Activated T-helper 17 cell treated with anti-CD3 and anti-CD28 coated beads, Interleukin-2, amount 50 U/mL, for 72 hours (primary cell): ENCODE results near the gene WHRN. TPM values are rescaled to one million over a fixed set of nuclear protein-coding genes. Genes with fewer than 3 reads are reported as not detected.

Experiments
- ATAC-seq: fragments of 150-1000 bp; cut with Tn5 transposase; replicated peaks from 2 replicates; pipeline ENCODE4 v1.10.0; 2021; ENCODE audit warnings: mild to moderate bottlenecking, moderate library complexity
- H3K27ac Mint-ChIP-seq: one replicate; pipeline ENCODE4 v1.8.0; 2022; ENCODE audit warnings: mixed read lengths
- H3K27me3 Mint-ChIP-seq: one replicate; pipeline ENCODE4 v1.8.0; 2022; ENCODE audit warnings: mixed read lengths
- H3K36me3 Mint-ChIP-seq: one replicate; pipeline ENCODE4 v1.8.0; 2022; ENCODE audit warnings: low read depth, mild to moderate bottlenecking, mixed read lengths
- H3K4me1 Mint-ChIP-seq: one replicate; pipeline ENCODE4 v1.8.0; 2022; ENCODE audit warnings: mixed read lengths
- H3K4me3 Mint-ChIP-seq: one replicate; pipeline ENCODE4 v1.8.0; 2022; ENCODE audit warnings: mild to moderate bottlenecking, mixed read lengths
- H3K9me3 Mint-ChIP-seq: one replicate; pipeline ENCODE4 v1.8.0; 2022; ENCODE audit warnings: mixed read lengths
- total RNA-seq, 2 donors: library from RNA; stranded (reverse); gene quantifications; one replicate each; pipeline ENCODE4 v1.2.3, GENCODE V29; 2022

WHRN gene
- total RNA-seq, 2 donors from 2014 or later: 4.0 to 29.1 TPM

DNA sequence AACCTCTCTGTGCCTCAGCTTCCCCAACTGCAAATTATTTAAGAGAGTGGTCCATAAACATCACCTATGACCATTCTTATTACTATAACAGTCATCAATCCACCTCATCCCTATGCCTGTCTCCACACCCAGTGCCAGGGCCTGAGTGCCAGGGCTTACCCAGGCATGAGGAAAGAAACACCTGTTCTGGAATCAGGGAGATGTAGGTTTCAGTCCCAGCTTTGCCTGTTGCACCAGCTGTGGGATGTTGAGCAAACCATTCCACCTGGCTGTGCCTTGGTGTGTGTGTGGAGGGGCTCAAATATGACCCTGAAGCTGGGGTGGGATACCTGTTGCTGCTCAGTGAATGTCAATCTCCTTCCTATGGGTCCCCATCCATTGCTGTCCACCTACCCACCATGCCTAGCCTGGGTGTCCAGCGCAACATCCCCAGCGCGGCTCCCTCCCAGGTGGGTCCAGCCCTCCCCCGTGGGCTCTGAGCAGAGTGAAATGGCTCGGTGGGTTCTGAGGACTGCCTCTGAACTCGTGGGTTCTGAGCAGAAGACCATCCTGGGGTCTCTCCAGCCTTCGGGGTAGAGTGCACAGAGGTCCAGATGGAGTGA, 133.8 kb downstream of the WHRN start:
- H3K36me3 Mint-ChIP-seq: peaks cover 98% of the 10 kb centered on the region
- peak overlapping the region; percentile 69 for H3K27ac Mint-ChIP-seq
- no peaks in the 10 kb centered on the region for H3K27me3 Mint-ChIP-seq
- H3K4me1 Mint-ChIP-seq: peaks cover 56% of the 10 kb centered on the region
- H3K9me3 Mint-ChIP-seq: no peaks in the 10 kb centered on the region
- peak overlapping the region; percentile 58 for H3K4me3 Mint-ChIP-seq
- ATAC-seq: no peak

DNA sequence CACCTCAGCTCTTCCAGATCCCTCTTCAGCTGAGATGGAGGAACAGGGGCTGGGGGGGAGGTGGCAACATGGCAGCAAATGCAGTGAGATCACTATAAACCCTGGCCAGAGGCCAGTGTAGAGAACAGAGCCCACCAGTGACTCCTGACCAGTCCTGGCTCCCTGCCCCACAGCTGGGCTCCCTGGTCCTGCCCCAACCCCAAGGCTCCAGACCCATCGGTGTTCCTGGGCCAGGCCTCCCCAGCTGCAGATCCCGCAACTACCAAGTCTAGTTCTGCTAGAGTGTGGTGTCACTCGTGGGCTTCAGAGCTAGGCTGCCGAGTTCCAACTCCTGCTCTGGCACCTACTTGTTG, 134.3 kb downstream of the WHRN start:
- Mint-ChIP-seq H3K27me3 (no peaks in the 10 kb centered on the region), H3K9me3 (no peaks in the 10 kb centered on the region), H3K27ac (peak overlapping the region; percentile 69), H3K36me3 (peaks cover 100% of the 10 kb centered on the region), H3K4me3 (peak overlapping the region; percentile 58), H3K4me1 (peaks cover 61% of the 10 kb centered on the region)
- ATAC-seq: no peak

DNA sequence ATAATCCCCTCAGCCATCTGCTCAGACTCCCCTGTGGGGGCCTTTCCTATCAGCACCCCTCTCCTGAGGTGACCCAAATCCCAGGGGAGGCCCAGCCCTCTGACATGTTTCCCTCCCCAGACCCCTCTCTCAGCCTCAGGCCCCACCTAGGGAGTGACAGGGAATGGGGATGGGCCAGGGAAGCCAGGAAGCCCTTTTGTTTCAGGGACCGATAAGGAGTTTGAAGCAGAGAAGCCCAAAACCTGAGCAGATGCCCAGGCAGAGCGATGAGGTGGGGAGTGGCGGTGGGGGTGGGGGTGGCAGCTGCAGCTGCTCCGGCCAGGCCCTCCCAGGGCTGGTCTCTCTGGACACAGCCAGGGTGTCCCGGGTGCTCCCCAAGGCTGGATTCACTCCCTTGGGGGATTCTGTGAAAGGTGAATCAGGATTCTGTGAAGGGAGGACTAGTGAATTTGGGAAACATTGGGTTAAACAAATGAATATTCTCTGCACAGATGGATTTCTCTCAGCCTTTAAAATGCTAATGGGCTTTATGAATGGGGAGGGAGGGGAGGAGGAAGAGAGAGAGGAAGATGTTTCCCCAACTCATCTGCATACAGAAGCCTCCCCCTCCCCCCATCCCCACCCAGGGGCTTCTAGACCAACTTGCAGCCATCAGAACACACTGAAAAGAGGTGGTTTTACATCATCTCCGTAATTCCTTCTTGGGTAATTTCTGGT, 134.9 kb downstream of the WHRN start:
- Mint-ChIP-seq H3K27ac (peak overlapping the region; percentile 69), H3K4me1 (peaks cover 57% of the 10 kb centered on the region), H3K27me3 (no peaks in the 10 kb centered on the region)

DNA sequence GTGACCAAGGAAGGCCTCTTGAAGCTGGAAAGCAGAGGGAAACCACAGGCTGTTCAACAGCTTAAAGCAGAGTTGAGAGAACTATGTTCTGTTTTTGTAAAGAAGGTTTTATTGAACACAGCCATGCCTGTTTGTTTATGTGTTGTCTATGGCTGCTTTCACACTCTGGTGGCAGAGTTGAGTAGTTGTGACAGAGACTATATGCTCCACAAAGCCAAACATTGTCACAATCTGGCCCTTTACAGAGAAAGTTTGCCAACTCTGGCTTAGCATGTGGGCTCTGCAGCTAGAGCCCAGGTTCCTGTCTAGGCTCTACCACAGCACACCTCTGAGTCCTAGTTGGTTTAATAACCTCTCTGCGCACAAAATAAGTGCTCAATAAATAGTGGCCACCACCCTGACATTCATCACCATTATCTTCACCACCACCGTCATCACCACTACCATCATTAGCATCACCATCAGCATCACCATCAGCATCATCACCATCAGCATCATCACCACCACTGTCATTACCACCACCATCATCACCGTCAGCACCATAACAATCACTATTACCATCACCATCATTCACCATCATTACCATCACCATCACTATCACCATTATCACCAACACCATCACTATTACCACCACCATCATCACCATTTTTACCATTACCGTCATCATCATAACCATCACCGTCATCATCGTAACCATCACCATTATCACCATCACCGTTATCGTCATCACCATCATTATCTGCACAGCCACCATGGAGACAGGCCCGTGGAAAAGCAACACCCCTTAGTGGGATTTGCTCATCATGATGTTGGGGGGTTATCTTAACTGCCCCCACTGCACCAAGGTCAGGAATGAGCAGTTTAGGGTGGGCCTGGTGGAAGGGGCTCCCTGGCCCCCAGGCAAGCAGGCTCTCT, 135.8 kb downstream of the WHRN start:
- Mint-ChIP-seq H3K27ac (peak overlapping the region; percentile 15), H3K27me3 (no peaks in the 10 kb centered on the region), H3K4me3 (peak overlapping the region; percentile 13), H3K4me1 (peaks cover 53% of the 10 kb centered on the region), H3K36me3 (peaks cover 100% of the 10 kb centered on the region), H3K9me3 (no peaks in the 10 kb centered on the region)
- no peak for ATAC-seq

More for the DNA sequence above, 134.9 kb downstream of the WHRN start:
- Mint-ChIP-seq H3K9me3 (no peaks in the 10 kb centered on the region), H3K36me3 (peaks cover 100% of the 10 kb centered on the region), H3K4me3 (peak overlapping the region; percentile 58)
- ATAC-seq: no peak

DNA sequence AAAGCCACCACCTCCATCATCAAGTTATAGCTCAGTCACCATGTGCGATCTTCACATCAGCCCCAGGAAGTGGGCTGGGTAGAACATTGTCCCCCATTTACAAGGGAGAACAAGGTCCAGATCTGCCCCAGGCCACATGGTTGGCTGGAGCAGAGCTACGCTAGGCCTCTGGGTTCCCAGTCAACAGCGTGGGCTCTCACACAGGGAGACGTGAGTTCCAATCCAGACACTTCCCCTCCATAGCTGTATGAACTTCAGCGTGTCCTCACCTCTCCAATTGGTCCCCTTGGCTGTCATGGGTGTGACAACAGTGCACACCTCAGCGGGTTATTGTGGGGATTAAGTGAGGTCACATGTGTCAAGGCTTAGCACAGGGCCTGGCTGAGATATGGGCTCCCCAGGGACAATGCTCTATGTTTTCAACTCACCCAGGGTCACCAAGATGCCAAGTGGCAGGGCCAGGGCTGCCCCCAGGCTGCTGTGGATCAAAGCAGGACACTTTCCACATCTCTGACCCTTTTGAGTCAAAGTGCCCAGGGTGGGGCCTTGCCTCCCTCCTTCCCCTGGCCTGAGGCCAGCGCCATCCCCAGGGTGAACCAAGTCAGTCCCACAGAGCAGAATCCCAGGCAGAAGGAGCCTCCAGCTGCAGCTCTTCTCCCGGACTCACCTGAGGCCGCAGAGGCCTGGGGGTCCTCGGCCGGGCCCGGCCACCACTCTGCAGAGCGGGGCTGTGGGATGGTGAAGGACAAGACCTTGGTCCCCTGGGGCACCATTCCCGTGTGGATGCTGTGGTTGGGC, 137.3 kb downstream of the WHRN start:
- ATAC-seq: no peak
- Mint-ChIP-seq H3K36me3 (peaks cover 100% of the 10 kb centered on the region), H3K4me1 (peaks cover 58% of the 10 kb centered on the region), H3K9me3 (no peaks in the 10 kb centered on the region), H3K27me3 (no peaks in the 10 kb centered on the region), H3K27ac (peak overlapping the region; percentile 89), H3K4me3 (peak overlapping the region; percentile 79)

DNA sequence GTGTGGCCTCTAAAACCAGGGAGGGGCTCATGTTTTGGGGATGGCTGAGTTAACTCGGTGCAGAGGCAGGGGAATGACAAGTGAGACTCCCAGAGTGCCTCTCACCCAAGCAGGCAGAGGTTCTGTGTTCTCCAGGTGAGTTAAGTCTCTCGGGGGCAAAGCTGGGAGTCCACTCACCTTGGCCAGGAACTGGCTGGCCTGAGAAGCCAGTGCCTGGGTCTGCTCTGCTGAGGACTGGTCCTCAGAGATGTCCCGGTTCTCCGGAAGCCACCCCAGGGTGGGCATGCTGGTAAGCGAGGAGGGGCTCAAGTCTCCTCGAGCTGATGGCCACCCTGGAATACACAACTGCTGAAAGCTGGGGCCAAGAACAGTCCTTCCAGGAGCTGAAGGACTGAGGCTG, 137.9 kb downstream of the WHRN start:
- Mint-ChIP-seq H3K36me3 (peaks cover 100% of the 10 kb centered on the region), H3K9me3 (no peaks in the 10 kb centered on the region), H3K27me3 (no peaks in the 10 kb centered on the region), H3K4me1 (peaks cover 57% of the 10 kb centered on the region), H3K4me3 (peak overlapping the region; percentile 79), H3K27ac (peak overlapping the region; percentile 89)
- no peak for ATAC-seq

DNA sequence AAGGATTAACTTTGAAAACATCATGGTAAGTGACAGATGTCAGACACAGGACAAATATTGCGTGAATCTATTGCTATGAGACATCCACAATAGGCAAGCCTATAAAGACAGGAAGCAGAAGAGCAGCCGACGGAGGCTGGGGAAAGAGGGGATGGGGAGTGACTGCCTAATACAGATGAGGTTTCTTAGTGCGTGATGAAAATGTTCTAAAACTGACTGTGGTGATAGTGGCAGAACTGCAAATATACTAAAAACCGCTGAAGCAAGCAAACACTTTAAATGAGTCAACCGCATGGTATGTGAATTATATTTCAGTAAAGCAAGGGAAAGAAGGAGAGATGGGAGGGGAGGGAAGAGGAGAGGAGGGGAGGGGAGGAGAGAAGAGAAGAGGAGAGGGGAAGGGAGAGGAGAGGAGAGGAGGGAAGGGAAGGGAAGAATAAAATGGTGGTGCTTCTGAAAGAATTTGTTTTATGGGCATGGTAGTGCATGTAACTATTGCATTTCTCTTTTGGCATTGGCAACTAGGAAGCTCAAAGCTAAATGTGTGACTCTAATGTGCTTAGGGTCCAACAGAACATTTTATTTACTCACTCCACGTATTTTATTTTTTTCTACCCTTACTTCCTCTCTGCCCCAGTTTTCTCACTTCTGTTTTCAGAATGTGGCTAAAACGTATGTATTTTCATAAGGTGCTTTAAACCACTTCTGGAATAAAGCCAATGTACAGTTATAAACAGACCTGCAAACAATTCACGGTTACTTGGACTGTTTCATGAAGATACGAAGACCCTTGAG, 138.7 kb downstream of the WHRN start:
- peak overlapping the region; percentile 89 for H3K27ac Mint-ChIP-seq
- H3K4me1 Mint-ChIP-seq: peaks cover 50% of the 10 kb centered on the region
- no peaks in the 10 kb centered on the region for H3K27me3 Mint-ChIP-seq
- H3K9me3 Mint-ChIP-seq: no peaks in the 10 kb centered on the region
- peak overlapping the region; percentile 79 for H3K4me3 Mint-ChIP-seq
- peak; percentile 76 for ATAC-seq
- peaks cover 100% of the 10 kb centered on the region for H3K36me3 Mint-ChIP-seq

DNA sequence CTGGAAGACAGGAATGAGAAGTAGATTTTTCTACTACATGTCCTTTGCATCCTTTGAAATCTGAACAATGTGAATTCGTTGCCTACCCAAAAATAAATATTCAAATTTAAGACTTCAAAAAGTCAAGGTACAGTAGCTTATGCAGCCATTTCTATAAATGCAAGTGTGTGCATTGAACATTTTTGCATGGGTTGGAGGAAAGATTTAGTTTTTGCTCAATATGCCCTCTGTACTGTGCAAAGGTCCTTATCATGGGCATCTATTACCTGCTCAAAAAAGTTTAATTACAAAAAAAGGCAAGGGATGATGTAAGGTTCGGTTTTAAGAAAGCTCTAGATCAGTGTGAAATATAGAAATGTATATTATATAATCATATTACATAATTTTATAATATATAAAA, 140.1 kb downstream of the WHRN start:
- Mint-ChIP-seq H3K36me3 (peaks cover 100% of the 10 kb centered on the region), H3K27ac (peak overlapping the region; percentile 98), H3K9me3 (no peaks in the 10 kb centered on the region), H3K4me1 (peaks cover 60% of the 10 kb centered on the region), H3K27me3 (no peaks in the 10 kb centered on the region), H3K4me3 (peak overlapping the region; percentile 77)
- no peak for ATAC-seq

DNA sequence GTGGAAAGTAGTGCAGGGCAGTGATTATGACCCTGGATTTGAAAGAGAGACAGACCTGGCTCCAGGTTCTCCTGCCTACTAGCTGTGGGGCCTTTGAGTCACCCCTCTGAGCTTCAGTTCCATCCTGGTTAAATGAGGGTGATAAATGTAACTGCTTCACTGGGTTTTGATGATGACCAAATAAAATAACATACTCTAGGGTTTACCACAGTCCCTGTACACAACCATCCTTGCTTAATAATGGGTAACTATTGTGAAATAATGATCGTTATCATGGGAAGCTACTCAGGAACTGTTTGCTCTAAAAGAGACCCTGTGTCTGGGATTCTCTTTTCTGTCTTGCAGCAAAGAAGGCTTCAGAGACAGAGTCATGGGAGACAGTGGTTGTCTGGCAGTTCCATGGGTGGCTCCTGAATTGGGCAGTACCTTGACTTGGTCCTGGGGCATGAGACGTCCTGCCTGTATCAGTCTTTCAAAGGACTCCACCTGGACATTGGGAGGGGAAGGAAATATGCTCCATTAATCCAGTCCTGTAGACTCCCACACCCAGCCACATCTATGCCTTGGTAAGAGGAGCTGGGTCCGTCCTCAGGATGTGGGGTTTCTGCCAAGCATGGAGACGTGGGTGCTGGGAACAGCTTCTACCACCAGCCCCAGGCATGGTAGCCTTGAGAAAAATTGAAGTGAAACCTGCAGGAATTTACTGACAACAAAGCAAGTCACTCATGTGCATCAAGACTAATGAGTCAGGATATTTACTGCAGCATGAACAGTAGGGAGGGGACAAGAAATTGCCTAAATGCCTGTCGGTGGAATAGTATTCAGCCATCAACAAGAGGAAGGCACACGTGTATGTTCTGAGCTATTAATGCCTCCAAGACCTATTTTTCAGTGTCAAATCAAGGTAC, 140.9 kb downstream of the WHRN start:
- H3K4me3 Mint-ChIP-seq: peak overlapping the region; percentile 77
- H3K9me3 Mint-ChIP-seq: no peaks in the 10 kb centered on the region
- no peaks in the 10 kb centered on the region for H3K27me3 Mint-ChIP-seq
- ATAC-seq: peak; percentile 45
- peaks cover 57% of the 10 kb centered on the region for H3K4me1 Mint-ChIP-seq
- peak overlapping the region; percentile 98 for H3K27ac Mint-ChIP-seq
- peaks cover 100% of the 10 kb centered on the region for H3K36me3 Mint-ChIP-seq

DNA sequence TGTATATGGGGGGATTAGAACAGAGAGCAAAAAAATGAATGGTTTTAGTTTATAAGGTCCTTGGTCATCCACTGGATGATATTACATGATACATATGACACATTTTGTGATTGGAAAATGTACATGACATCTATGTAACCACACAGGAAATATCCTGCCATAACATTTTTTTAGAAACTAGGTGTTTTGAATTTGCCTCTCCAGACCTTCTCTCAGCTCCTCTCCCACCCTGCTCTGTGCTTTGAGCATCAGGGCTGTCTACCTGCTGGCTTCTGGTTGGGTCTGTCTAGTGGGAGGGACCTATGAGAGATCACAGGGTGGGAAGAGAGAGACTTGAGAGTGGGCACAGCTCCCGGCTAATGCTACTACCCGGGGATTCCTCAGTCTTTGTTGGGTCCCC, 141.8 kb downstream of the WHRN start:
- peak overlapping the region; percentile 98 for H3K27ac Mint-ChIP-seq
- H3K36me3 Mint-ChIP-seq: peaks cover 100% of the 10 kb centered on the region
- no peaks in the 10 kb centered on the region for H3K9me3 Mint-ChIP-seq
- peaks cover 57% of the 10 kb centered on the region for H3K4me1 Mint-ChIP-seq
- ATAC-seq: peak; percentile 60
- H3K4me3 Mint-ChIP-seq: peak overlapping the region; percentile 77
- H3K27me3 Mint-ChIP-seq: no peaks in the 10 kb centered on the region

DNA sequence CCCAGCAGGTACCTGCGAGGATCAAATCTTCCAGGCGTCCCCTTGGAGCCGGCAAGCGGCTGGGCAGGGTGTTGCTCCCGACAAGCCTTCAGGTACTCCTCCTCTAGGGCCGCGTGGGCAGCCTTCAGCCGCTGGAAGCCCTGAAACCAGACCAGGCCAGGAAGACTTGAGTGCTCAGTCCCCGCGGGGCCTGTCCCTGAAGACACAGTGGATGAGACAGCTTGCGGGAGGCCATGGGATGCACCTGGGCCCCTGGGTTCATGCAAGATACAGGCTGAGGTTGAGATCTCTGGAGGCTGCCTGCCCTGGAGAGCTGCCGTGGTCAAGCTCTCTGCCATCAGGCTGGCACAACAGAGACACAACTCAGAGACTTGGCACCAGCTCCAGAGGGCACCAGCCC, 142.9 kb downstream of the WHRN start:
- Mint-ChIP-seq H3K27ac (peak overlapping the region; percentile 98), H3K27me3 (no peaks in the 10 kb centered on the region), H3K4me3 (no peak overlapping the region), H3K36me3 (peaks cover 100% of the 10 kb centered on the region), H3K9me3 (no peaks in the 10 kb centered on the region), H3K4me1 (peaks cover 56% of the 10 kb centered on the region)
- no peak for ATAC-seq

DNA sequence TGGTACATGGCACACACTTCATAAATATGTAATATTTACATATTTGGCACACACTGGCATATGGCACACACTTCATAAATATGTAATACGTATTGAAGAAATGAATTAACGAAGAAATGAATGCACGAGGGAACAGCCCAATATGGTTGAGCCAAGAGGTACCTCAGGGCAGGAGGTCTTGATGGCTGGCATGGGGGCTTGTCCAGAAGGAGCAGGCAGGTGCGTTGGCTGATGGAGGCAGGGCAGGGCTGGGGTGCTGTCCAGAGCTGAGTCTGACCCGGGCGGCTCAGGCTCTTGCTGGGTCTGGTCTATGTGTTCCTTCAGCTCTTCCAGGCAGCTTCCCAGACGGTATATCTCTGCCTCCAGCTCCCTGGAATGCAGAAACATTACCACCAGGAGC, 143.7 kb downstream of the WHRN start:
- no peak overlapping the region for H3K4me3 Mint-ChIP-seq
- H3K36me3 Mint-ChIP-seq: peaks cover 100% of the 10 kb centered on the region
- no peaks in the 10 kb centered on the region for H3K27me3 Mint-ChIP-seq
- no peaks in the 10 kb centered on the region for H3K9me3 Mint-ChIP-seq
- ATAC-seq: no peak
- H3K4me1 Mint-ChIP-seq: peaks cover 51% of the 10 kb centered on the region
- H3K27ac Mint-ChIP-seq: peak overlapping the region; percentile 90

DNA sequence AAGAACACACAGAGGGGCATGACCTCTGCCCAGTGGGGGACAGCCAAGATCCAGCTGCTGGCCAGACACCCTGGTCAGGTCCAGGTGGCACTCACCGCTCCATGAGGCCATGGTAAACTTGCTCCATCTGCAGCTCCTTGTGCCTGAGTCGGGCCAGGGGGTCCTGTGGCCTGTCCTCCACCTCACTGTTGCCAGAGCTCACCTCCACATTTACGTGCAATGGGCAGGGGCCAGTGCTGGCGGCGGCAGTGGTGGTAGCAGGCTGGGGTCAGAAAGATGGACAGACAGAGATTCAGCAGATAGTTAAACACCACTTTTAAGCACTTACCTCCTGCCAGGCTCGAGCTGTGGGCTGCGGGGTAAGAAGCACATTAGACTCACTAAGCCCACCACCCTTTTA, 145.5 kb downstream of the WHRN start:
- H3K4me3 Mint-ChIP-seq: no peak overlapping the region
- no peaks in the 10 kb centered on the region for H3K27me3 Mint-ChIP-seq
- H3K9me3 Mint-ChIP-seq: no peaks in the 10 kb centered on the region
- ATAC-seq: no peak
- H3K4me1 Mint-ChIP-seq: peaks cover 44% of the 10 kb centered on the region
- H3K27ac Mint-ChIP-seq: peak overlapping the region; percentile 90
- peaks cover 100% of the 10 kb centered on the region for H3K36me3 Mint-ChIP-seq
